SK-N-MC (cell line): ENCODE results near the gene MAML3.

Experiments
- EZH2 ChIP-seq: fragments of 200-600 bp; sonication (generic); IDR thresholded peaks from one replicate; pipeline ENCODE4 v1.6.1; 2017; ENCODE audit warnings: antibody characterized with exemption
- FOXP2 ChIP-seq: optimal IDR thresholded peaks from 2 replicates; pipeline ENCODE3; 2011; ENCODE audit warnings: mild to moderate bottlenecking, moderate library complexity; ENCODE audit not compliant: insufficient read depth; ENCODE audit errors: extremely low read length, control extremely low read depth
- POLR2AphosphoS5 ChIP-seq: IDR thresholded peaks from 2 replicates; pipeline ENCODE4 v1.6.1; 2012; ENCODE audit warnings: mild to moderate bottlenecking, low read depth, low read length, borderline replicate concordance

GRCh38 chr4:140031061-140031460 lies 122.9 kb downstream of the MAML3 start:
- TF ChIP-seq EZH2 (no peak), POLR2AphosphoS5 (no peak), FOXP2 (no peak)
